MM.1S (cell line): ENCODE measurements around the gene PLAAT2.

Experiments used
- DNase-seq: peaks from one replicate; pipeline ENCODE4 v3.0.0-alpha.2; 2015
- H2AFZ ChIP-seq: fragments of 300-600 bp; sonication (generic); 2 replicates; pipeline ENCODE4 v1.6.0; 2016; ENCODE audit warnings: antibody characterized with exemption, low read length
- H3F3A ChIP-seq: fragments of 300-600 bp; sonication (generic); 2 replicates; pipeline ENCODE4 v1.6.1; 2016; ENCODE audit warnings: mild to moderate bottlenecking, antibody characterized with exemption, low read length, moderate library complexity, mixed read lengths; ENCODE audit not compliant: insufficient read depth
- H3K27ac ChIP-seq: fragments of 300-600 bp; sonication (generic); 2 replicates; pipeline ENCODE4 v1.5.1; 2016; ENCODE audit warnings: mild to moderate bottlenecking, low read length
- H3K27me3 ChIP-seq: fragments of 300-600 bp; sonication (generic); replicated peaks from 2 replicates; pipeline ENCODE4 v1.6.0; 2016; ENCODE audit warnings: low read length; ENCODE audit not compliant: insufficient read depth
- H3K36me3 ChIP-seq: fragments of 300-600 bp; sonication (generic); replicated peaks from 2 replicates; pipeline ENCODE4 v1.6.1; 2016; ENCODE audit warnings: mild to moderate bottlenecking, low read length, mixed read lengths; ENCODE audit not compliant: insufficient read depth
- H3K4me1 ChIP-seq: fragments of 300-600 bp; sonication (generic); 2 replicates; pipeline ENCODE4 v1.6.1; 2016; ENCODE audit warnings: low read length, mixed read lengths
- H3K4me2 ChIP-seq: fragments of 300-600 bp; sonication (generic); 2 replicates; pipeline ENCODE4 v1.6.0; 2016; ENCODE audit warnings: low read depth, low read length
- H3K4me3 ChIP-seq: fragments of 300-600 bp; sonication (generic); 2 replicates; pipeline ENCODE4 v1.5.1; 2016; ENCODE audit warnings: low read length, mixed read lengths
- H3K79me2 ChIP-seq: fragments of 300-600 bp; sonication (generic); 2 replicates; pipeline ENCODE4 v1.6.1; 2016; ENCODE audit warnings: mixed run types, low read length, mixed read lengths
- H3K9ac ChIP-seq: fragments of 300-600 bp; sonication (generic); 2 replicates; pipeline ENCODE4 v1.6.1; 2016; ENCODE audit warnings: low read length, mixed read lengths
- H3K9me2 ChIP-seq: fragments of 300-600 bp; sonication (generic); replicated peaks from 2 replicates; pipeline ENCODE4 v1.6.1; 2016; ENCODE audit warnings: mild to moderate bottlenecking, low read length, mixed read lengths; ENCODE audit not compliant: insufficient read depth
- H3K9me3 ChIP-seq: fragments of 300-600 bp; sonication (generic); replicated peaks from 2 replicates; pipeline ENCODE4 v1.6.1; 2016; ENCODE audit warnings: mild to moderate bottlenecking, low read length, mixed read lengths; ENCODE audit not compliant: insufficient read depth
- H4K20me1 ChIP-seq: fragments of 300-600 bp; sonication (generic); 2 replicates; pipeline ENCODE4 v1.6.1; 2016; ENCODE audit warnings: mild to moderate bottlenecking, low read length, moderate library complexity, mixed read lengths; ENCODE audit not compliant: insufficient read depth
- EZH2 ChIP-seq: fragments of 300-600 bp; sonication (generic); optimal IDR thresholded peaks from 2 replicates; pipeline ENCODE3; 2017; ENCODE audit warnings: low read depth, mild to moderate bottlenecking, antibody characterized with exemption, low read length, mixed read lengths
- EZH2phosphoT487 ChIP-seq: fragments of 300-600 bp; sonication (generic); IDR thresholded peaks from 2 replicates; pipeline ENCODE4 v1.6.1; 2018; ENCODE audit warnings: antibody characterized with exemption, low read length
- TF ChIP-seq, protein P1 (sequence below): fragments of 300-600 bp; sonication (generic); IDR thresholded peaks from 2 replicates; pipeline ENCODE4 v1.5.1; 2016; ENCODE audit warnings: antibody characterized with exemption, low read length, mixed read lengths

The PLAAT2 gene

DNA sequence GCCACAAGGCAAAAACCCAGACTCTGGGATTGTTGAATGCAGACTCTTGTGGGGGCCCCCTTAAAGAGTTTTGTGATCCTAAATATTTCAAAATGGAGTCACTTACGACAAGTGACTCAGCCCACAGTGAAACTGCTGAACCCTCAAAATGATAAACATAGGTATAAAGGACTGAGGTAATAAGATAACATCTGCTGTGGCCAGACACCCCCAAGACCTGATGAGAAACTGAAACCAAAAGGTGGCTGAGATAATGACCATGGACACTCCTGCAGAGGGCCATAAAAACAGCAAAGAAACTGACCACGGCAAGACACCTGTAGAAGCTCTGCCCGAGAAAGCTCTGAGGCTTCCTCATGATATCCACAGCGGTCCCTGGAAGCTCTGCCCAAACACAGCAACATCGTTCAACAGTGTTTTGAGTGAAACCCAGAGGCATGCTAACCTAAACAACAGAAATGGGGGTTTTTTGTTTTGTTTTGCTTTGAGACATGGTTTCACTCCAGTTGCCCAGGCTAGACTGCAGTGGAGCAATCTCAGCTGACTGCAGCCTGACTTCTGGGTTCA lies 28.2 kb downstream of the PLAAT2 start:
- peaks cover 29% of the 10 kb centered on the region for H3K4me1 ChIP-seq
- H3K9ac ChIP-seq, result peak overlapping the region; percentile 27; the same call in 1 of the 2 replicates
- peak; percentile 80 for DNase-seq
- peak overlapping the region; percentile 79 for H3K27ac ChIP-seq
- TF ChIP-seq EZH2 (no peak), EZH2phosphoT487 (no peak)
- TF ChIP-seq, protein P1, sequence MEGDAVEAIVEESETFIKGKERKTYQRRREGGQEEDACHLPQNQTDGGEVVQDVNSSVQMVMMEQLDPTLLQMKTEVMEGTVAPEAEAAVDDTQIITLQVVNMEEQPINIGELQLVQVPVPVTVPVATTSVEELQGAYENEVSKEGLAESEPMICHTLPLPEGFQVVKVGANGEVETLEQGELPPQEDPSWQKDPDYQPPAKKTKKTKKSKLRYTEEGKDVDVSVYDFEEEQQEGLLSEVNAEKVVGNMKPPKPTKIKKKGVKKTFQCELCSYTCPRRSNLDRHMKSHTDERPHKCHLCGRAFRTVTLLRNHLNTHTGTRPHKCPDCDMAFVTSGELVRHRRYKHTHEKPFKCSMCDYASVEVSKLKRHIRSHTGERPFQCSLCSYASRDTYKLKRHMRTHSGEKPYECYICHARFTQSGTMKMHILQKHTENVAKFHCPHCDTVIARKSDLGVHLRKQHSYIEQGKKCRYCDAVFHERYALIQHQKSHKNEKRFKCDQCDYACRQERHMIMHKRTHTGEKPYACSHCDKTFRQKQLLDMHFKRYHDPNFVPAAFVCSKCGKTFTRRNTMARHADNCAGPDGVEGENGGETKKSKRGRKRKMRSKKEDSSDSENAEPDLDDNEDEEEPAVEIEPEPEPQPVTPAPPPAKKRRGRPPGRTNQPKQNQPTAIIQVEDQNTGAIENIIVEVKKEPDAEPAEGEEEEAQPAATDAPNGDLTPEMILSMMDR, result no peak
- H4K20me1 ChIP-seq, result no peaks in the 10 kb centered on the region
- peak overlapping the region; percentile 89 for H3K4me2 ChIP-seq
- peaks cover 30% of the 10 kb centered on the region for H3F3A ChIP-seq
- no peaks in the 10 kb centered on the region for H3K79me2 ChIP-seq
- peak overlapping the region; percentile 9; the same call in 1 of the 2 replicates for H3K4me3 ChIP-seq
- no peaks in the 10 kb centered on the region for H3K9me3 ChIP-seq
- H2AFZ ChIP-seq, result peak overlapping the region; percentile 77
- H3K9me2 ChIP-seq, result no peaks in the 10 kb centered on the region
- H3K27me3 ChIP-seq, result no peaks in the 10 kb centered on the region
- H3K36me3 ChIP-seq, result no peaks in the 10 kb centered on the region

DNA sequence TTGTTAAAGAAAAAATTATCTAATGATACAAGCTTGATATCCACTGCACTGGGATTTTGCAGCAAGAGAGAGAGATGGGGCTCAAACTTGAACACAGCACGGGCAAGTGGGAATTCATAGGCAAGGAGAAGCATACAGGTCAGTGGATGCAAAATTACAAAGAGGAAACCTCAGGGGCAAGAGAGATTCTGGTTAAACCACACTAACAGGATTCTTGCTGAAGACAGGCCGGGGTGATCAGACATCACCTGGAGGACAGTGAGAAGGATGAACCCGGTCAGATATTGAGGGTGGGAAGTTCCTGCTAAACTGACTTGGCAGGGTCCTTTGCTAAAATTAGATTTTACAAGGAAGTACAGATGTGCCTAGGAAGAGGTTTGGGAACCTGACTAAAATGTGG lies 29.1 kb downstream of the PLAAT2 start:
- H3K4me3 ChIP-seq, result no peak overlapping the region
- no peaks in the 10 kb centered on the region for H3K9me3 ChIP-seq
- TF ChIP-seq, protein P1, result no peak
- no peak for TF ChIP-seq EZH2phosphoT487
- TF ChIP-seq EZH2, result no peak
- H3K4me2 ChIP-seq, result no peak overlapping the region
- H3K4me1 ChIP-seq, result peaks cover 29% of the 10 kb centered on the region
- no peak overlapping the region for H2AFZ ChIP-seq
- DNase-seq, result no peak
- peak overlapping the region; percentile 79; the same call in 1 of the 2 replicates for H3K27ac ChIP-seq
- H3K27me3 ChIP-seq, result no peaks in the 10 kb centered on the region
- H3K79me2 ChIP-seq, result no peaks in the 10 kb centered on the region
- H3K9ac ChIP-seq, result no peak overlapping the region
- no peaks in the 10 kb centered on the region for H3K36me3 ChIP-seq
- no peaks in the 10 kb centered on the region for H3K9me2 ChIP-seq
- H3F3A ChIP-seq, result peaks cover 30% of the 10 kb centered on the region
- H4K20me1 ChIP-seq, result no peaks in the 10 kb centered on the region

DNA sequence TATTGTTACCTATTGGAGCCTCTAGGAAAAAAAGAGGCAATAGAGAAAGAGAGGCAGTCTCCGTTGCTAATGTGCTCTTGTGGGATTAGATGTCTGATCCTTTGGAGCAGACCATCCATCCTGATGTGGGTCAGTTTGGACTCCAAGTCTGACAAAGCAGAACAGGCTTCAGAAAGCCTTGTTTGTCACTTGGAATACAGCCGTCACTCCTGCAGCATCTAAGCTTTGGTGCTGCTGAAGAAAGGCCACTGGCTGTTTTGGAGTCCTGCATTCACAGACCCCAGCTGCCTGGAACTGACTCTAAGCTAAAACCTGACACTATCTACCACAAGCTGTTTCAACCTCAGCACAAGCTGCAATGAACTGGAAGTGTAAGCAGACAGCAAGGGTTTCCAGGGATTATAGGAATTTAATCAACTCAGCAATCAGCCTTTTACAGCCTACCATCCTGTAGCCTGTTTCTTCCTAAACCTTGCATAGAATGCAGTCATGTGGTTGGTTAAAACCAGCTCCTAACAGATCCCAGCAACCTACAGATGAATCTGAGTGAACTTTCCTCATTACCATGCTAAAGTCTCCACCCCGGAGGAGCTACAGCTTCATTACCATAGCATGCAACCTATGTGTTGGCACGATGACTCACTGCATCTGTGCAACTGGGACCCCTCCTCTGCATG lies 30.2 kb downstream of the PLAAT2 start:
- Histone ChIP-seq H3K4me3 (no peak overlapping the region), H3F3A (peaks cover 30% of the 10 kb centered on the region), H3K79me2 (no peaks in the 10 kb centered on the region), H3K4me1 (peaks cover 29% of the 10 kb centered on the region), H3K36me3 (no peaks in the 10 kb centered on the region), H3K4me2 (no peak overlapping the region), H3K9me2 (no peaks in the 10 kb centered on the region), H3K9ac (no peak overlapping the region), H2AFZ (no peak overlapping the region), H3K27me3 (no peaks in the 10 kb centered on the region), H3K27ac (no peak overlapping the region), H3K9me3 (no peaks in the 10 kb centered on the region), H4K20me1 (no peaks in the 10 kb centered on the region)
- TF ChIP-seq EZH2, result no peak
- no peak for TF ChIP-seq EZH2phosphoT487
- TF ChIP-seq, protein P1, result no peak
- no peak for DNase-seq
